BLaER1 treated with 17β-estradiol and CSF1 and Interleukin-3, amounts not matched to agents 10 nM and 100 nM (cell line): ENCODE measurements around the gene STAB2.

Experiments used
- H3K27ac ChIP-seq, 11 experiments: shearing (Covaris generic); formaldehyde crosslinking; 2 replicates each; pipeline ENCODE4 v1.8.1; 2022
- H3K27me3 ChIP-seq, 11 experiments: shearing (Covaris generic); formaldehyde crosslinking; 2 replicates each; pipeline ENCODE4 v1.8.1; 2022
- H3K36me3 ChIP-seq, 11 experiments: shearing (Covaris generic); formaldehyde crosslinking; 2 replicates each; pipeline ENCODE4 v1.8.1; 2022
- H3K4me1 ChIP-seq, 10 experiments: shearing (Covaris generic); formaldehyde crosslinking; 2 replicates each; pipeline ENCODE4 v1.8.1; 2022
- H3K4me2 ChIP-seq, 11 experiments: shearing (Covaris generic); formaldehyde crosslinking; 2 replicates each; pipeline ENCODE4 v1.8.1; 2022
- H3K4me3 ChIP-seq, 10 experiments: shearing (Covaris generic); formaldehyde crosslinking; 2 replicates each; pipeline ENCODE4 v1.8.1; 2022
- H3K9ac ChIP-seq, 11 experiments: shearing (Covaris generic); formaldehyde crosslinking; 2 replicates each; pipeline ENCODE4 v1.8.1; 2022
- H3K9me3 ChIP-seq, 11 experiments: shearing (Covaris generic); formaldehyde crosslinking; replicated peaks in 1 of 11; 2 replicates each; pipeline ENCODE4 v1.8.1; 2022
- H4K20me1 ChIP-seq, 11 experiments: shearing (Covaris generic); formaldehyde crosslinking; 2 replicates each; pipeline ENCODE4 v1.8.1; 2022
- Cebpa-rat ChIP-seq, 11 experiments: shearing (Covaris generic); IDR thresholded peaks; 2 replicates each; pipeline ENCODE4 v1.8.1; 2022

Gene STAB2

GRCh38 chr12:103580026-103580425, 7.0 kb upstream of the STAB2 start:
- Histone ChIP-seq H3K4me1 (peaks cover 0 to 19% (median 6%) of the 10 kb centered on the region in 10 experiments; a peak in 10 of 20 replicates), H3K4me2 (peak overlapping the region in 3 of 11 experiments; percentile 34 to 70 (median 56); a peak in 5 of 22 replicates), H3K9me3 (no peaks in the 10 kb centered on the region), H4K20me1 (no peaks in the 10 kb centered on the region), H3K36me3 (no peaks in the 10 kb centered on the region), H3K9ac (peak overlapping the region in 1 of 11 experiments; percentile 25; a peak in 1 of 22 replicates), H3K27ac (peak overlapping the region in 2 of 11 experiments; percentile 9 to 23; a peak in 3 of 22 replicates), H3K4me3 (no peak overlapping the region), H3K27me3 (no peaks in the 10 kb centered on the region)
- TF ChIP-seq Cebpa-rat (IDR thresholded peaks at IDR 0.05): no peak

DNA sequence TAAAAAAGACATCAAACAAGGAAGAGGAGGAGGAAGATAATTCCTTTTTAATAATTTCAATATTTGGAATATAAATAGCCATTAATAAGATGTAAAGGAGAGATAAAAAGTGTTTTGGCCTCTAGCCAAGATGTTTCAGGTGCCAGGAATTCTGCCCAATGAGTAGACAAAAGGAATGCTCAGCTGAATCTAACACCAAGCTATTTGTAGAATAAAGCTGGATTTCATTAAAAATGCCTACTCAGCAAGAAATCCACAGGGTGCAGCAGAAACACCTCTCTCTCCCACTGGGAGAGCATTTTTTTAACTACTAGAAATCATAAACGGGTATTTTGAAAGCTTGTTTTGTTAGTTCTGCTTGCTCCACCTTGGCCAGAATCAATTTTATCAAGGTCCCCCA, 4.1 kb upstream of the STAB2 start:
- H3K9ac ChIP-seq: no peak overlapping the region
- no peaks in the 10 kb centered on the region for H4K20me1 ChIP-seq
- no peak overlapping the region for H3K27ac ChIP-seq
- no peaks in the 10 kb centered on the region for H3K9me3 ChIP-seq
- peaks cover 0 to 18% (median 0%) of the 10 kb centered on the region in 10 experiments; a peak in 5 of 20 replicates for H3K4me1 ChIP-seq
- H3K4me2 ChIP-seq: no peak overlapping the region
- no peak for TF ChIP-seq Cebpa-rat (IDR thresholded peaks at IDR 0.05)
- H3K27me3 ChIP-seq: no peaks in the 10 kb centered on the region
- no peak overlapping the region for H3K4me3 ChIP-seq
- H3K36me3 ChIP-seq: no peaks in the 10 kb centered on the region

- TF ChIP-seq Cebpa-rat (IDR thresholded peaks at IDR 0.05): no peak
- H3K4me3 ChIP-seq: no peak overlapping the region
- H3K9ac ChIP-seq: no peak overlapping the region
- no peaks in the 10 kb centered on the region for H3K27me3 ChIP-seq
- H3K4me1 ChIP-seq: peaks cover 0 to 11% (median 0%) of the 10 kb centered on the region in 10 experiments; a peak in 8 of 20 replicates
- H3K36me3 ChIP-seq: no peaks in the 10 kb centered on the region
- no peak overlapping the region for H3K27ac ChIP-seq
- no peak overlapping the region for H3K4me2 ChIP-seq
- no peaks in the 10 kb centered on the region for H3K9me3 ChIP-seq
- H4K20me1 ChIP-seq: no peaks in the 10 kb centered on the region
These were observed 941 bp upstream of the STAB2 start for GRCh38 chr12:103586132-103586531.

GRCh38 chr12:103588680-103589079, 1.6 kb downstream of the STAB2 start:
- no peak overlapping the region for H3K4me3 ChIP-seq
- H3K27me3 ChIP-seq: no peaks in the 10 kb centered on the region
- H3K9me3 ChIP-seq: no peaks in the 10 kb centered on the region
- peaks cover 0 to 11% (median 0%) of the 10 kb centered on the region in 10 experiments; a peak in 8 of 20 replicates for H3K4me1 ChIP-seq
- no peak overlapping the region for H3K9ac ChIP-seq
- H3K27ac ChIP-seq: no peak overlapping the region
- no peaks in the 10 kb centered on the region for H4K20me1 ChIP-seq
- no peak for TF ChIP-seq Cebpa-rat (IDR thresholded peaks at IDR 0.05)
- H3K36me3 ChIP-seq: no peaks in the 10 kb centered on the region
- peak overlapping the region in 3 of 11 experiments; percentile 28 to 38 (median 35); a peak in 3 of 22 replicates for H3K4me2 ChIP-seq

DNA sequence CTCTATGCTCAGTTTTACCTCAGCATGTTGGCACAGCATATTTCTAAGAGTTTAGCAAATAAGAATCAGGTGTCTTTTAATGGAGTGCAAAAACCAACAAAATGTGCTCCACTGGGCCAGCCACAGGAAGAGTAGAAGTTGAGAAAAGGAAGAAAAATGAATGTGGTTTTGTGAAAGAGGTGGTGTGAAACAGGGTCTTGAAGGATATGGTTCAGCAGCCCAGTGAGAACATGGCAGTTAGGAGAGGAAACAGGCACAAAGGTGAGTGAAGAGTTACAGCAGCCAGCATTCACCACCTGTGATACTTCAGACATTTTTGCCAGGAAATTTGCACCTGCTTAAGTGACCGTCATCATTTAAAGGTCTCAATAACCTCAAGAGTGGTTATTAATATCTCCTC, 2.4 kb downstream of the STAB2 start:
- H3K36me3 ChIP-seq: no peaks in the 10 kb centered on the region
- no peak overlapping the region for H3K27ac ChIP-seq
- no peaks in the 10 kb centered on the region for H3K27me3 ChIP-seq
- peak overlapping the region in 7 of 11 experiments; percentile 12 to 51 (median 35); a peak in 8 of 22 replicates for H3K4me2 ChIP-seq
- H3K9me3 ChIP-seq: no peaks in the 10 kb centered on the region
- H3K9ac ChIP-seq: no peak overlapping the region
- H4K20me1 ChIP-seq: no peaks in the 10 kb centered on the region
- H3K4me1 ChIP-seq: peaks cover 0 to 11% (median 0%) of the 10 kb centered on the region in 10 experiments; a peak in 8 of 20 replicates
- H3K4me3 ChIP-seq: no peak overlapping the region
- TF ChIP-seq Cebpa-rat (IDR thresholded peaks at IDR 0.05): no peak

DNA sequence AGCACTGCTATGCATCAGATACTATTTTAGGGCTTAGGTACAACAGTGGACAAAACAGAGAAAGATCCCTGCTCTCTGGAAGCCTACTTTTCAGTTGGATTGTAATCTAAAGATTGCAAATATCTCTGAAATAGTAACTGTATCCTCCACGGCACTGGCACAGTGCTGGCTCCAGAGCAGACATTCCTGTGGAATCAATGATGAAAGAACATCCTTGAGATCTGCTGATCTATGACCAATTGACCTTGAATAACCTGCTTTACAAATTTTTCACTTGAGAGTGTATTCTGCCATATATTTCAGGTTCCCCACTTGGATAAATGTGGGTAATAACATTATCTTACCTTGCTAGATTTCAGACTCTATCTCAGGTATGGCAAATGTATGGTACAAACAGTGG, 3.2 kb downstream of the STAB2 start:
- no peak for TF ChIP-seq Cebpa-rat (IDR thresholded peaks at IDR 0.05)
- no peak overlapping the region for H3K27ac ChIP-seq

GRCh38 chr12:103596981-103597380, 9.9 kb downstream of the STAB2 start:
- Histone ChIP-seq H3K9ac (no peak overlapping the region), H3K27me3 (no peaks in the 10 kb centered on the region), H3K4me2 (no peak overlapping the region), H3K27ac (no peak overlapping the region), H3K9me3 (no peaks in the 10 kb centered on the region), H3K4me3 (no peak overlapping the region), H4K20me1 (no peaks in the 10 kb centered on the region), H3K4me1 (no peaks in the 10 kb centered on the region), H3K36me3 (no peaks in the 10 kb centered on the region)
- TF ChIP-seq Cebpa-rat (IDR thresholded peaks at IDR 0.05): no peak

More for the DNA sequence above, 3.2 kb downstream of the STAB2 start:
- Histone ChIP-seq H3K4me3 (no peak overlapping the region), H3K9ac (no peak overlapping the region), H3K36me3 (no peaks in the 10 kb centered on the region), H3K4me1 (peaks cover 0 to 11% (median 0%) of the 10 kb centered on the region in 10 experiments; a peak in 8 of 20 replicates), H3K9me3 (no peaks in the 10 kb centered on the region), H3K27me3 (no peaks in the 10 kb centered on the region), H3K4me2 (no peak overlapping the region; a peak in 1 of 22 replicates), H4K20me1 (no peaks in the 10 kb centered on the region)

DNA sequence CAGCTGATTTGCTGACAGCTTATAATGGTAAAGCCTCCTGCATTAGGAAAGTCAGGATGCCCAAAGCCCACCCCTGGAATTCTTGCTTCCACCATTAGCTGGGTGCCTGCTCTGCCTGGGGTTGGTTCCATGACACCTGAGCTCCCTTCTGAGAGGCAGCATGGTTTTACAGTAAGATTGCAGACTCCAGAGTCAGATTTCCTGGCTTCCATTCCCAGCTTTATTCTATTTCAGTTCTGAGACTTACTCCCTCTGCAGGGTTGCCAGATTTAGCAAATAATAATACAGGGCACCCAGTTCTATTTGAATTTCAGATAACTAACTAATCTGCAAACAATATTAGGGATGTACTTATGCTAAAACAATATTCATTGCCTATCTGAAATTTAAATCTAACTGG, 12.2 kb downstream of the STAB2 start:
- Histone ChIP-seq H3K4me2 (no peak overlapping the region), H4K20me1 (no peaks in the 10 kb centered on the region), H3K4me3 (no peak overlapping the region), H3K9ac (no peak overlapping the region), H3K27me3 (no peaks in the 10 kb centered on the region), H3K27ac (no peak overlapping the region), H3K4me1 (no peaks in the 10 kb centered on the region), H3K36me3 (no peaks in the 10 kb centered on the region), H3K9me3 (no peaks in the 10 kb centered on the region)
- no peak for TF ChIP-seq Cebpa-rat (IDR thresholded peaks at IDR 0.05)

GRCh38 chr12:103600967-103601728, 14.1 kb downstream of the STAB2 start:
- Histone ChIP-seq H3K4me3 (no peak overlapping the region), H3K36me3 (no peaks in the 10 kb centered on the region), H3K9me3 (peaks cover 0 to 5% (median 0%) of the 10 kb centered on the region in 11 experiments; a peak in 6 of 22 replicates), H3K27ac (no peak overlapping the region), H3K4me1 (no peaks in the 10 kb centered on the region), H3K9ac (no peak overlapping the region), H3K4me2 (no peak overlapping the region), H4K20me1 (no peaks in the 10 kb centered on the region), H3K27me3 (no peaks in the 10 kb centered on the region)
- no peak for TF ChIP-seq Cebpa-rat (IDR thresholded peaks at IDR 0.05)

- no peak for TF ChIP-seq Cebpa-rat (IDR thresholded peaks at IDR 0.05)
- H3K9me3 ChIP-seq: no peaks in the 10 kb centered on the region
- H3K27me3 ChIP-seq: no peaks in the 10 kb centered on the region
- no peak overlapping the region for H3K4me3 ChIP-seq
- H3K4me1 ChIP-seq: no peaks in the 10 kb centered on the region
- no peak overlapping the region for H3K9ac ChIP-seq
- no peak overlapping the region for H3K27ac ChIP-seq
- H3K36me3 ChIP-seq: no peaks in the 10 kb centered on the region
- no peaks in the 10 kb centered on the region for H4K20me1 ChIP-seq
- no peak overlapping the region for H3K4me2 ChIP-seq
These were observed 33.3 kb downstream of the STAB2 start for GRCh38 chr12:103620395-103620794.
